H9 (cell line): Measurements from ENCODE around the gene TMEM229A. TPM values are rescaled to one million over a fixed set of nuclear protein-coding genes. Genes with fewer than 3 reads are reported as not detected.

Source experiments
- DNase-seq: peaks from one replicate; pipeline ENCODE4 v3.0.0-alpha.2; 2017
- H2AFZ ChIP-seq: one replicate; pipeline ENCODE4 v1.6.1; 2013; ENCODE audit warnings: mild to moderate bottlenecking, low read length, control low read depth, moderate library complexity
- H2AK5ac ChIP-seq: 2 replicates; pipeline ENCODE4 v1.6.1; 2013; ENCODE audit warnings: low read length, control low read depth, mixed read lengths; ENCODE audit not compliant: insufficient read length
- H2BK120ac ChIP-seq: one replicate; pipeline ENCODE4 v1.6.1; 2013; ENCODE audit warnings: low read depth, mild to moderate bottlenecking, low read length, control low read depth, inconsistent platforms; ENCODE audit not compliant: poor library complexity, severe bottlenecking
- H2BK12ac ChIP-seq: 2 replicates; pipeline ENCODE4 v1.6.1; 2013; ENCODE audit warnings: low read length, control low read depth, mixed read lengths, low read depth; ENCODE audit not compliant: insufficient read length
- H2BK15ac ChIP-seq: 2 replicates; pipeline ENCODE4 v1.6.1; 2013; ENCODE audit warnings: low read depth, low read length, control low read depth
- H2BK20ac ChIP-seq: one replicate; pipeline ENCODE4 v1.6.1; 2013; ENCODE audit warnings: low read depth, mild to moderate bottlenecking, low read length, control low read depth, inconsistent platforms; ENCODE audit not compliant: poor library complexity, severe bottlenecking
- H2BK5ac ChIP-seq: 2 replicates; pipeline ENCODE4 v1.6.1; 2013; ENCODE audit warnings: low read length, control low read depth, mixed read lengths; ENCODE audit not compliant: insufficient read length
- H3K14ac ChIP-seq: 2 replicates; pipeline ENCODE4 v1.6.1; 2013; ENCODE audit warnings: low read length, control low read depth; ENCODE audit not compliant: insufficient read depth
- H3K18ac ChIP-seq: 2 replicates; pipeline ENCODE4 v1.6.1; 2013; ENCODE audit warnings: low read depth, mild to moderate bottlenecking, mixed read lengths, low read length, control low read depth; ENCODE audit not compliant: insufficient read length
- H3K23ac ChIP-seq: 2 replicates; pipeline ENCODE4 v1.6.1; 2013; ENCODE audit warnings: low read length, control low read depth, mixed read lengths, low read depth; ENCODE audit not compliant: insufficient read length
- H3K23me2 ChIP-seq: 2 replicates; pipeline ENCODE4 v1.6.1; 2013; ENCODE audit warnings: low read depth, mild to moderate bottlenecking, mixed read lengths, low read length, control low read depth; ENCODE audit not compliant: insufficient read length, poor library complexity, severe bottlenecking
- H3K27ac ChIP-seq: 2 replicates; pipeline ENCODE4 v1.5.1; 2013; ENCODE audit warnings: low read length, control low read depth, mixed read lengths, low read depth; ENCODE audit not compliant: insufficient read length
- H3K27me3 ChIP-seq: 2 replicates; pipeline ENCODE4 v1.6.1; 2013; ENCODE audit warnings: low read length, control low read depth, inconsistent platforms; ENCODE audit not compliant: insufficient read depth
- H3K4ac ChIP-seq: 2 replicates; pipeline ENCODE4 v1.6.1; 2013; ENCODE audit warnings: low read depth, mild to moderate bottlenecking, control low read depth, inconsistent platforms, low read length, moderate library complexity
- H3K4me1 ChIP-seq: 2 replicates; pipeline ENCODE4 v1.6.1; 2013; ENCODE audit warnings: low read length, control low read depth, inconsistent platforms; ENCODE audit not compliant: insufficient read depth
- H3K4me2 ChIP-seq: 2 replicates; pipeline ENCODE4 v1.6.1; 2013; ENCODE audit warnings: low read length, control low read depth, mixed read lengths; ENCODE audit not compliant: insufficient read length, insufficient read depth
- H3K56ac ChIP-seq: 2 replicates; pipeline ENCODE4 v1.6.1; 2013; ENCODE audit warnings: low read depth, mild to moderate bottlenecking, mixed read lengths, low read length, control low read depth; ENCODE audit not compliant: insufficient read length
- H3K79me1 ChIP-seq: 2 replicates; pipeline ENCODE4 v1.6.1; 2013; ENCODE audit warnings: low read depth, mild to moderate bottlenecking, moderate library complexity, low read length, control low read depth, inconsistent platforms; ENCODE audit not compliant: insufficient read depth, poor library complexity, severe bottlenecking
- H3K79me2 ChIP-seq: 2 replicates; pipeline ENCODE4 v1.6.1; 2013; ENCODE audit warnings: low read length, control low read depth, inconsistent platforms; ENCODE audit not compliant: insufficient read depth
- H3K9ac ChIP-seq: 2 replicates; pipeline ENCODE4 v1.6.1; 2013; ENCODE audit warnings: low read length, control low read depth, mixed read lengths; ENCODE audit not compliant: insufficient read length; ENCODE audit errors: extremely low read depth
- H3K9me3 ChIP-seq: one replicate; pipeline ENCODE4 v1.6.1; 2013; ENCODE audit warnings: low read depth, low read length, inconsistent platforms; ENCODE audit not compliant: control insufficient read depth
- H3T11ph ChIP-seq: one replicate; pipeline ENCODE4 v1.6.1; 2013; ENCODE audit warnings: mild to moderate bottlenecking, low read length, control low read depth, inconsistent platforms
- H4K20me1 ChIP-seq: one replicate; pipeline ENCODE4 v1.6.1; 2013; ENCODE audit not compliant: control insufficient read depth, insufficient read length, insufficient read depth
- H4K5ac ChIP-seq: 2 replicates; pipeline ENCODE4 v1.6.1; 2013; ENCODE audit warnings: low read depth, mild to moderate bottlenecking, mixed read lengths, low read length, control low read depth; ENCODE audit not compliant: insufficient read length
- H4K8ac ChIP-seq: replicated peaks from 2 replicates; pipeline ENCODE4 v1.6.1; 2013; ENCODE audit warnings: low read length, control low read depth, mixed read lengths, low read depth; ENCODE audit not compliant: insufficient read length
- H4K91ac ChIP-seq: 2 replicates; pipeline ENCODE4 v1.6.1; 2013; ENCODE audit warnings: low read depth, mild to moderate bottlenecking, moderate library complexity, mixed read lengths, low read length, control low read depth; ENCODE audit not compliant: insufficient read length
- H3K27ac Mint-ChIP-seq, 3 experiments: 2 replicates in 2 of 3; 3 replicates in 1 of 3; pipeline ENCODE4 v1.8.0; 2020 to 2021; ENCODE audit warnings: mixed read lengths in 3 of 3, mild to moderate bottlenecking in 1 of 3, moderate library complexity in 1 of 3
- H3K27me3 Mint-ChIP-seq: 2 replicates; pipeline ENCODE4 v1.8.0; 2021; ENCODE audit warnings: low read depth, mild to moderate bottlenecking, moderate library complexity, mixed read lengths
- H3K36me3 Mint-ChIP-seq, 3 experiments: 2 replicates in 2 of 3; 3 replicates in 1 of 3; pipeline ENCODE4 v1.8.0; 2020 to 2021; ENCODE audit warnings: low read depth in 3 of 3, mixed read lengths in 3 of 3; ENCODE audit not compliant: insufficient read depth in 1 of 3
- H3K4me1 Mint-ChIP-seq, 2 experiments: 2 replicates each; pipeline ENCODE4 v1.8.0; 2020; ENCODE audit warnings: mixed read lengths in 2 of 2
- H3K4me3 Mint-ChIP-seq, 2 experiments: 2 replicates in 1 of 2; 3 replicates in 1 of 2; pipeline ENCODE4 v1.8.0; 2020 to 2021; ENCODE audit warnings: mild to moderate bottlenecking in 2 of 2, mixed read lengths in 2 of 2, moderate library complexity in 1 of 2
- H3K9me3 Mint-ChIP-seq, 2 experiments: 2 replicates in 1 of 2; 3 replicates in 1 of 2; pipeline ENCODE4 v1.8.0; 2020; ENCODE audit warnings: mild to moderate bottlenecking in 2 of 2, mixed read lengths in 2 of 2, moderate library complexity in 1 of 2
- WGBS: extraction: QIAGEN DNeasy Blood & Tissue Kit; methylation state at CpG from one replicate; pipeline ENCODE4 v1.1.7; 2013; ENCODE audit warnings: missing lambda C conversion rate, low lambda C conversion rate, mixed read lengths; ENCODE audit not compliant: insufficient read length; ENCODE audit errors: extremely low coverage; 5-methylcytosine and 5-hydroxymethylcytosine counted together
- total RNA-seq: library from RNA; stranded (reverse); gene quantifications from 2 replicates; pipeline ENCODE4 v1.2.1, GENCODE V29; 2021
- TF ChIP-seq, protein P1 (sequence below): fragments of 200-600 bp; sonication (generic); conservative IDR thresholded peaks from 3 replicates; pipeline ENCODE4 v1.8.0; 2021; ENCODE audit warnings: antibody characterized with exemption, mild to moderate bottlenecking

The TMEM229A gene
- total RNA-seq, 1 experiment from 2014 or later, result 0.37 TPM

- Histone ChIP-seq H3K14ac (no peak overlapping the region), H3K9ac (no peak overlapping the region), H3K27me3 (no peaks in the 10 kb centered on the region), H3K4ac (no peak overlapping the region), H4K5ac (no peak overlapping the region), H2BK20ac (no peak overlapping the region), H3K56ac (no peak overlapping the region), H2AK5ac (no peak overlapping the region), H4K20me1 (no peaks in the 10 kb centered on the region), H4K8ac (no peak overlapping the region), H3K18ac (no peak overlapping the region), H2AFZ (no peak overlapping the region), H3K23me2 (no peaks in the 10 kb centered on the region), H3K23ac (no peak overlapping the region), H2BK15ac (no peak overlapping the region), H2BK5ac (no peak overlapping the region), H3K4me2 (no peak overlapping the region), H2BK120ac (no peak overlapping the region), H3K9me3 (no peaks in the 10 kb centered on the region), H3T11ph (no peak overlapping the region), H4K91ac (no peak overlapping the region), H3K79me1 (no peaks in the 10 kb centered on the region), H3K79me2 (no peaks in the 10 kb centered on the region), H3K27ac (no peak overlapping the region), H3K4me1 (no peaks in the 10 kb centered on the region; the same call in 1 of the 2 replicates), H2BK12ac (no peak overlapping the region)
- Mint-ChIP-seq H3K27me3 (no peaks in the 10 kb centered on the region), H3K27ac (no peak overlapping the region), H3K36me3 (no peaks in the 10 kb centered on the region), H3K4me3 (no peak overlapping the region), H3K9me3 (no peaks in the 10 kb centered on the region), H3K4me1 (peaks cover 3 to 5% of the 10 kb centered on the region in 2 experiments; a peak in 2 of 4 replicates)
- TF ChIP-seq, protein P1, sequence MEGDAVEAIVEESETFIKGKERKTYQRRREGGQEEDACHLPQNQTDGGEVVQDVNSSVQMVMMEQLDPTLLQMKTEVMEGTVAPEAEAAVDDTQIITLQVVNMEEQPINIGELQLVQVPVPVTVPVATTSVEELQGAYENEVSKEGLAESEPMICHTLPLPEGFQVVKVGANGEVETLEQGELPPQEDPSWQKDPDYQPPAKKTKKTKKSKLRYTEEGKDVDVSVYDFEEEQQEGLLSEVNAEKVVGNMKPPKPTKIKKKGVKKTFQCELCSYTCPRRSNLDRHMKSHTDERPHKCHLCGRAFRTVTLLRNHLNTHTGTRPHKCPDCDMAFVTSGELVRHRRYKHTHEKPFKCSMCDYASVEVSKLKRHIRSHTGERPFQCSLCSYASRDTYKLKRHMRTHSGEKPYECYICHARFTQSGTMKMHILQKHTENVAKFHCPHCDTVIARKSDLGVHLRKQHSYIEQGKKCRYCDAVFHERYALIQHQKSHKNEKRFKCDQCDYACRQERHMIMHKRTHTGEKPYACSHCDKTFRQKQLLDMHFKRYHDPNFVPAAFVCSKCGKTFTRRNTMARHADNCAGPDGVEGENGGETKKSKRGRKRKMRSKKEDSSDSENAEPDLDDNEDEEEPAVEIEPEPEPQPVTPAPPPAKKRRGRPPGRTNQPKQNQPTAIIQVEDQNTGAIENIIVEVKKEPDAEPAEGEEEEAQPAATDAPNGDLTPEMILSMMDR, result no peak
- DNase-seq, result no peak
- no CpG with 5 or more reads among the region's 2 CpGs for WGBS
These were observed 10.0 kb upstream of the TMEM229A start for GRCh38 chr7:124042826-124043225.
